NCI-H69 (cell line): ENCODE measurements around the gene LYZL6.

Experiments
- DNase-seq: peaks from one replicate; lab custom pipeline; 2025; lab: John Stamatoyannopoulos, UW

The LYZL6 gene

GRCh38 chr17:35943537-35943936, at the start of gene LYZL6:
Gene LYZL6 (minus strand): TSS chr17:35943713. CDS start chr17:35939356, 4,357 bp downstream.
- no peak for DNase-seq

- DNase-seq: no peak
Observed at GRCh38 chr17:35991075-35991474, 47.6 kb upstream of the LYZL6 start.

- no peak for DNase-seq
Observed at GRCh38 chr17:35988164-35988563, 44.7 kb upstream of the LYZL6 start.

- no peak for DNase-seq
Observed at GRCh38 chr17:35986643-35987042, 43.1 kb upstream of the LYZL6 start, which contains the start of gene CCL14. Gene CCL14 (minus strand): TSS chr17:35986729. CDS start chr17:35986649, 80 bp downstream.

GRCh38 chr17:35984140-35984539, 40.6 kb upstream of the LYZL6 start:
- no peak for DNase-seq

GRCh38 chr17:35982409-35983191, 39.1 kb upstream of the LYZL6 start:
- DNase-seq: no peak

GRCh38 chr17:35981908-35982330, 38.4 kb upstream of the LYZL6 start:
- no peak for DNase-seq

- no peak for DNase-seq
Observed at GRCh38 chr17:35981246-35981645, 37.7 kb upstream of the LYZL6 start, which contains the start of gene CCL16. Gene CCL16 (minus strand): TSS chr17:35981497. CDS start chr17:35981420, 77 bp downstream.

GRCh38 chr17:35978346-35978745, 34.8 kb upstream of the LYZL6 start:
- DNase-seq: no peak

GRCh38 chr17:35977509-35977908, 34.0 kb upstream of the LYZL6 start:
- DNase-seq: no peak

- no peak for DNase-seq
Observed at GRCh38 chr17:35973333-35974260, 30.1 kb upstream of the LYZL6 start.

GRCh38 chr17:35972945-35973332, 29.4 kb upstream of the LYZL6 start:
- no peak for DNase-seq

GRCh38 chr17:35972535-35972934, 29.0 kb upstream of the LYZL6 start:
- DNase-seq: no peak

- DNase-seq: no peak
Observed at GRCh38 chr17:35972066-35972465, 28.6 kb upstream of the LYZL6 start.

- peak; percentile 78 for DNase-seq
Observed at GRCh38 chr17:35969558-35970380, 26.3 kb upstream of the LYZL6 start.

GRCh38 chr17:35968520-35969054, 25.1 kb upstream of the LYZL6 start:
- DNase-seq: no peak

- DNase-seq: no peak
Observed at GRCh38 chr17:35965272-35965671, 21.8 kb upstream of the LYZL6 start.

- no peak for DNase-seq
Observed at GRCh38 chr17:35963663-35964062, 20.1 kb upstream of the LYZL6 start.

- DNase-seq: no peak
Observed at GRCh38 chr17:35953720-35954119, 10.2 kb upstream of the LYZL6 start.

GRCh38 chr17:35949401-35949800, 5.9 kb upstream of the LYZL6 start:
- DNase-seq: no peak

GRCh38 chr17:35948092-35948491, 4.6 kb upstream of the LYZL6 start:
- DNase-seq: no peak
